Endodermal cell (in vitro differentiated cells): ENCODE data around the gene DIPK1C. TPM values are rescaled to one million over a fixed set of nuclear protein-coding genes. Genes with fewer than 3 reads are reported as not detected.

ENCODE experiments used
- DNase-seq: peaks from one replicate; pipeline ENCODE4 v3.0.0-alpha.2; 2017
- H3K27ac ChIP-seq: 2 replicates; pipeline ENCODE4 v1.5.1; 2013; ENCODE audit warnings: mild to moderate bottlenecking, low read depth, low read length, moderate library complexity
- H3K27me3 ChIP-seq: 2 replicates; pipeline ENCODE4 v1.6.1; 2013; ENCODE audit warnings: mild to moderate bottlenecking, low read length, moderate library complexity; ENCODE audit not compliant: insufficient read depth, control insufficient read depth, poor library complexity, severe bottlenecking
- H3K36me3 ChIP-seq: 2 replicates; pipeline ENCODE4 v1.7.0; 2013; ENCODE audit warnings: mild to moderate bottlenecking, low read length, moderate library complexity; ENCODE audit not compliant: control insufficient read depth, insufficient read depth
- H3K4me1 ChIP-seq: one replicate; pipeline ENCODE4 v1.7.0; 2013; ENCODE audit warnings: low read length; ENCODE audit not compliant: control insufficient read depth, insufficient read depth
- H3K4me3 ChIP-seq: 2 replicates; pipeline ENCODE4 v1.5.1; 2013; ENCODE audit warnings: mild to moderate bottlenecking, low read length, moderate library complexity
- H3K9ac ChIP-seq: 2 replicates; pipeline ENCODE4 v1.6.1; 2013; ENCODE audit warnings: mild to moderate bottlenecking, low read length, moderate library complexity; ENCODE audit not compliant: poor library complexity, severe bottlenecking; ENCODE audit errors: extremely low read depth
- H3K9me3 ChIP-seq: 2 replicates; pipeline ENCODE4 v1.6.1; 2013; ENCODE audit warnings: mild to moderate bottlenecking, low read length, moderate library complexity; ENCODE audit not compliant: control insufficient read depth
- H3K27ac Mint-ChIP-seq: 2 replicates; pipeline ENCODE4 v1.8.0; 2020; ENCODE audit warnings: mixed read lengths
- H3K27me3 Mint-ChIP-seq: 2 replicates; pipeline ENCODE4 v1.8.0; 2021; ENCODE audit warnings: mild to moderate bottlenecking, mixed read lengths; ENCODE audit not compliant: insufficient read depth
- H3K36me3 Mint-ChIP-seq: 2 replicates; pipeline ENCODE4 v1.8.0; 2020; ENCODE audit warnings: low read depth, mixed read lengths
- H3K4me1 Mint-ChIP-seq: 2 replicates; pipeline ENCODE4 v1.8.0; 2020; ENCODE audit warnings: mixed read lengths
- H3K4me3 Mint-ChIP-seq: 2 replicates; pipeline ENCODE4 v1.8.0; 2020; ENCODE audit warnings: mild to moderate bottlenecking, moderate library complexity, mixed read lengths
- H3K9me3 Mint-ChIP-seq: 2 replicates; pipeline ENCODE4 v1.8.0; 2020; ENCODE audit warnings: mild to moderate bottlenecking, mixed read lengths
- WGBS, 2 experiments: methylation state at CpG; one replicate each; pipeline versions ENCODE4 v1.1.5 to v1.1.7; 2013; ENCODE audit warnings: missing lambda C conversion rate in 2 of 2, mixed read lengths in 1 of 2; ENCODE audit not compliant: insufficient coverage in 1 of 2, insufficient read length in 1 of 2; 5-methylcytosine and 5-hydroxymethylcytosine counted together
- total RNA-seq, 2 donors: library from RNA; stranded (reverse); fragmentation: NEBNext Ultra II Directional in 1 of 2; extraction: Animal tissue kit (Norgen Biotek cat#: 25700) in 1 of 2; gene quantifications; 2 replicates in 1 of 2; 3 replicates in 1 of 2; pipeline ENCODE4 v1.2.1, GENCODE V29; 2021
- TF ChIP-seq, protein P1 (sequence below): fragments of 200-600 bp; sonication (generic); conservative IDR thresholded peaks from 2 replicates; pipeline ENCODE4 v1.5.0; 2021; ENCODE audit warnings: antibody characterized with exemption, mild to moderate bottlenecking

DIPK1C gene
- total RNA-seq, 2 donors from 2014 or later, result 0.13 TPM; not detected in 1

DNA sequence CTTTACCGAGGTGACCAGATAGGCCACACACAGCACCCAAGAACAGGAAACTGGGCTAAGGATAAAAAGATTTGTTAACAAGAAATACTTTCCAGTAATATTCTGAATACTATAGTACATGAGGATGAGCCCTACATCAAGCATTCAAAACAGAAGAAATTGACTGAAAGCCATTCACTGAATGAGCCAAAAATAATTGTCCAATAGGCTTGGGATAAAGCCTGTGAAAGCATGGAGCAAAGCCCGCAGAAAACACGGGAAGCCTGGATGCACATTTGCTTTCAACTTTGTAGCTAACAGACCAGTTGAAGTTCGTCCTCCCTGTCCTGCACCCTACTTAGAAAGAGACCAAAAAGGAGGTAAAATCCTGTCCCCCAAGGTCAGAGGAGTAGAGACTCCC lies 56.3 kb downstream of the DIPK1C start:
- H3K27ac ChIP-seq, result no peak overlapping the region
- Mint-ChIP-seq H3K27me3 (peaks cover 6% of the 10 kb centered on the region), H3K36me3 (no peaks in the 10 kb centered on the region), H3K27ac (no peak overlapping the region), H3K9me3 (no peaks in the 10 kb centered on the region), H3K4me1 (peaks cover 14% of the 10 kb centered on the region), H3K4me3 (no peak overlapping the region)
- H3K27me3 ChIP-seq, result no peaks in the 10 kb centered on the region
- no peaks in the 10 kb centered on the region for H3K36me3 ChIP-seq
- TF ChIP-seq, protein P1, sequence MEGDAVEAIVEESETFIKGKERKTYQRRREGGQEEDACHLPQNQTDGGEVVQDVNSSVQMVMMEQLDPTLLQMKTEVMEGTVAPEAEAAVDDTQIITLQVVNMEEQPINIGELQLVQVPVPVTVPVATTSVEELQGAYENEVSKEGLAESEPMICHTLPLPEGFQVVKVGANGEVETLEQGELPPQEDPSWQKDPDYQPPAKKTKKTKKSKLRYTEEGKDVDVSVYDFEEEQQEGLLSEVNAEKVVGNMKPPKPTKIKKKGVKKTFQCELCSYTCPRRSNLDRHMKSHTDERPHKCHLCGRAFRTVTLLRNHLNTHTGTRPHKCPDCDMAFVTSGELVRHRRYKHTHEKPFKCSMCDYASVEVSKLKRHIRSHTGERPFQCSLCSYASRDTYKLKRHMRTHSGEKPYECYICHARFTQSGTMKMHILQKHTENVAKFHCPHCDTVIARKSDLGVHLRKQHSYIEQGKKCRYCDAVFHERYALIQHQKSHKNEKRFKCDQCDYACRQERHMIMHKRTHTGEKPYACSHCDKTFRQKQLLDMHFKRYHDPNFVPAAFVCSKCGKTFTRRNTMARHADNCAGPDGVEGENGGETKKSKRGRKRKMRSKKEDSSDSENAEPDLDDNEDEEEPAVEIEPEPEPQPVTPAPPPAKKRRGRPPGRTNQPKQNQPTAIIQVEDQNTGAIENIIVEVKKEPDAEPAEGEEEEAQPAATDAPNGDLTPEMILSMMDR, result no peak
- no peak overlapping the region for H3K9ac ChIP-seq
- no peak overlapping the region for H3K4me3 ChIP-seq
- H3K9me3 ChIP-seq, result no peaks in the 10 kb centered on the region
- 89 to 90% methylated on average over 1 to 4 of the region's 4 CpGs for WGBS, 2 experiments
- no peak for DNase-seq
- H3K4me1 ChIP-seq, result no peaks in the 10 kb centered on the region

DNA sequence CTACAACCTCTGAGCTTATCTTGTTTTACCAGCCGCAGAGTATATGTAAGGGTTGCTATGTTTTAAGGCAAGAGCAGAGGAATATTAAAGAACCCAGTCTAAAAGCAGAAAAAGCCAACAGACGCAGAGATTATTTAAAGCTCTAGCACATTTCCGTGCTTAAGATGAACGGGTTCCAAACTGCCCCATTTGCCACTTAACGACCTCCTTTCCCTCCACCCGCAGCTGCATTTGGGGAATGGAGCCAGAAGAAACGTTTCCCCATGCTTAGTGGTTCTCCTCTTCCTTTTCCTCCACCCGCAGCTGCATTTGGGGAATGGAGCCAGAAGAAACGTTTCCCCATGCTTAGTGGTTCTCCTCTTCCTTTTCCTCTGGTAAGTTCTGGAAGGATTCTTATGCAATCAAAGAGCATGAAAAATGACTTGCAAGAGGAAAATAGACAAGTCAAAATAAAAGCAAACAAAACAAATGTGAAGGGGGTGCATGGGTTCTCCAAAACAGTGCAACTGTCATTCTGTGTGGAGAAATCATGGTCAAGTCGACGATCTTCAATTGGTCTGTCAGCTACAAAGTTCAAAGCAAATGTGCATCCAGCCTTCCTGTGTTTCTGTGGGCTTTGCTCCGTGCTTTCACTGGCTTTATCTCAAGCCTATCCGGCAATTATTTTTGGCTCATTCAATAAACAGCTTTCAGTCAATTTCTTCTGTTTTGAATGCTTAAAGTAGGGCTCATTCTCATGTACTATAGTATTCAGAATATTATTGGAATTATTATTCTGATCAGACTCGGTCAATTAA lies 57.8 kb downstream of the DIPK1C start:
- peaks cover 23% of the 10 kb centered on the region for H3K4me1 Mint-ChIP-seq
- WGBS, 2 experiments, result 88 to 89% methylated on average over 11 to 14 of the region's 14 CpGs
- no peak overlapping the region for H3K9ac ChIP-seq
- no peaks in the 10 kb centered on the region for H3K36me3 Mint-ChIP-seq
- DNase-seq, result no peak
- no peaks in the 10 kb centered on the region for H3K4me1 ChIP-seq
- no peak overlapping the region for H3K4me3 ChIP-seq
- H3K4me3 Mint-ChIP-seq, result no peak overlapping the region
- no peaks in the 10 kb centered on the region for H3K9me3 Mint-ChIP-seq
- H3K36me3 ChIP-seq, result no peaks in the 10 kb centered on the region
- H3K9me3 ChIP-seq, result no peaks in the 10 kb centered on the region
- H3K27ac Mint-ChIP-seq, result no peak overlapping the region
- H3K27me3 Mint-ChIP-seq, result peaks cover 6% of the 10 kb centered on the region
- H3K27ac ChIP-seq, result no peak overlapping the region
- TF ChIP-seq, protein P1, result no peak
- no peaks in the 10 kb centered on the region for H3K27me3 ChIP-seq

DNA sequence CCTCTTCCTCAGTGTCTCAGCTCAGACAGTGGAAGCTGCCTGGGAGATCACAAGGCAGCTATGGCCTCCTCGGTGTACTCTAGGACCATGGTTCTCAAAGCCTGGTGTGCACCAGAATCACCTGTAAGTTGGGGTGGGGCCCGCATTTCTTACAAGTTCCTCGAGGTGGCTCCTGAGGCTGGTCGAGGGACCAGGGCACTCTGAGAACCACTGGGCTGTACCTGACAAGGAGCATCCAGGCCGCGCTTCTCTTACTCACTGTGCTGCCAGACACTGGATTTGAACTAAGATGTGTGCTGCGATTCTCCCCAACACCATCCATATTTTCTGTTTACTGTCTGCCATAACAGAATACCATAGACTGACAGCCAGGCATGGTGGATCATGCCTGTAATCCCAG lies 59.5 kb downstream of the DIPK1C start:
- Histone ChIP-seq H3K9me3 (no peaks in the 10 kb centered on the region), H3K27ac (no peak overlapping the region), H3K4me3 (no peak overlapping the region), H3K27me3 (no peaks in the 10 kb centered on the region), H3K36me3 (no peaks in the 10 kb centered on the region), H3K4me1 (no peaks in the 10 kb centered on the region), H3K9ac (no peak overlapping the region)
- WGBS, 2 experiments, result 89 to 93% methylated on average over 5 to 7 of the region's 7 CpGs
- Mint-ChIP-seq H3K27ac (no peak overlapping the region), H3K27me3 (peaks cover 6% of the 10 kb centered on the region), H3K4me1 (peaks cover 30% of the 10 kb centered on the region), H3K36me3 (no peaks in the 10 kb centered on the region), H3K4me3 (no peak overlapping the region), H3K9me3 (no peaks in the 10 kb centered on the region)
- DNase-seq, result no peak
- TF ChIP-seq, protein P1, result peak; percentile 32
